ENCODE measurements around the gene FGD3.
A peak's percentile ranks its signal among the peaks of the same experiment; 100 is the strongest.

Gene FGD3

GRCh38 chr9:92982130-92982529 is 34.8 kb downstream of the FGD3 start:
- no peak overlapping the region for H2BK5ac ChIP-seq (ENCODE audit: low read length)
- no peak overlapping the region for H3K18ac ChIP-seq (ENCODE audit: low read length)
- no peak overlapping the region for H4K5ac ChIP-seq (ENCODE audit: low read length)
- H3K4ac ChIP-seq (ENCODE audit: low read depth, low read length) = no peak overlapping the region
- H2AK5ac ChIP-seq (ENCODE audit: low read length) = no peak overlapping the region
- no peaks in the 10 kb centered on the region for H3K79me1 ChIP-seq (ENCODE audit: low read length)
- H3K27ac ChIP-seq (ENCODE audit: low read depth, low read length) = no peak overlapping the region
- H4K8ac ChIP-seq (ENCODE audit: low read depth, low read length) = no peak overlapping the region
- no peak overlapping the region for H2BK120ac ChIP-seq (ENCODE audit: low read depth, low read length)
- H3K27me3 ChIP-seq (ENCODE audit: insufficient read depth, low read length, poor library complexity) = no peaks in the 10 kb centered on the region
- H3K36me3 ChIP-seq (ENCODE audit: control insufficient read depth, insufficient read depth, low read length) = no peaks in the 10 kb centered on the region
- no peak overlapping the region for H3K4me3 ChIP-seq (ENCODE audit: low read length)
- no peaks in the 10 kb centered on the region for H3K79me2 ChIP-seq (ENCODE audit: control insufficient read depth, insufficient read depth, low read length)
- no peaks in the 10 kb centered on the region for H3K4me1 ChIP-seq (ENCODE audit: control insufficient read depth, low read depth, low read length)
- H3K56ac ChIP-seq (ENCODE audit: low read length) = no peak overlapping the region
- no peak overlapping the region for H3K23ac ChIP-seq (ENCODE audit: low read length)
- no peak for DNase-seq
- no peak overlapping the region for H2BK15ac ChIP-seq (replicated peaks; ENCODE audit: low read depth)
- no peak overlapping the region for H3K9ac ChIP-seq (ENCODE audit: low read length)
- no CpG with 5 or more reads among the region's 2 CpGs for WGBS (ENCODE audit: extremely low coverage, insufficient coverage, low lambda C conversion rate)
- H3K4me2 ChIP-seq (ENCODE audit: low read length) = no peak overlapping the region

GRCh38 chr9:92983984-92984589 is 36.8 kb downstream of the FGD3 start:
- Histone ChIP-seq H3K18ac (ENCODE audit: low read length) (no peak overlapping the region), H2BK120ac (ENCODE audit: low read depth, low read length) (no peak overlapping the region), H2BK15ac (replicated peaks; ENCODE audit: low read depth) (no peak overlapping the region), H3K56ac (ENCODE audit: low read length) (no peak overlapping the region), H3K4me1 (ENCODE audit: control insufficient read depth, low read depth, low read length) (no peaks in the 10 kb centered on the region), H3K27me3 (ENCODE audit: insufficient read depth, low read length, poor library complexity) (no peaks in the 10 kb centered on the region), H3K27ac (ENCODE audit: low read depth, low read length) (no peak overlapping the region), H3K9ac (ENCODE audit: low read length) (no peak overlapping the region), H2BK5ac (ENCODE audit: low read length) (no peak overlapping the region), H3K36me3 (ENCODE audit: control insufficient read depth, insufficient read depth, low read length) (no peaks in the 10 kb centered on the region), H3K4me3 (ENCODE audit: low read length) (no peak overlapping the region), H2AK5ac (ENCODE audit: low read length) (no peak overlapping the region), H3K79me1 (ENCODE audit: low read length) (no peaks in the 10 kb centered on the region), H3K4me2 (ENCODE audit: low read length) (no peak overlapping the region), H4K8ac (ENCODE audit: low read depth, low read length) (no peak overlapping the region), H3K79me2 (ENCODE audit: control insufficient read depth, insufficient read depth, low read length) (no peaks in the 10 kb centered on the region), H3K23ac (ENCODE audit: low read length) (no peak overlapping the region), H3K4ac (ENCODE audit: low read depth, low read length) (no peak overlapping the region), H4K5ac (ENCODE audit: low read length) (no peak overlapping the region)
- WGBS (ENCODE audit: extremely low coverage, insufficient coverage, low lambda C conversion rate) = no CpG with 5 or more reads among the region's 2 CpGs
- peak; percentile 70 for DNase-seq

DNA sequence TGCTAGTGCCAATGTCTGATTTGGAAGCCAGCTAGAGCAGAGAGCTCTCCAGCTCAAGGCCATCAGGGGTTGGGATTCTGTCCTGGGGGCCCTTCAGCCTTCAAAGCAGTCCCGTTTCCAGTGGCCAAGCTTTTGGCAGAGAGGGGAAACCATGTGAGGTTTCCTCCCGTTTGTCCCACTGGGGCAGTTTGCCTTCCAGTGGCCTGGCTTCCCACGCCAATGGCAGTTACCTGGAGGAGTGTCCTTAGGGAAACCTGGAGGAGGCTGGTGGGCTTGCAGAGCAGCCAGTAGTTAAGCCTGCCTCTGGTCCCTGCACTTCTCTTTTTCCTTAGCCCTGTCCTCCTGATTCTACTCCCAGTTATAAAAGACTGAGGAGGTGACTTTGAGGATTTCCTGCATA is 37.7 kb downstream of the FGD3 start:
- no peak overlapping the region for H3K23ac ChIP-seq (ENCODE audit: low read length)
- H3K4me2 ChIP-seq (ENCODE audit: low read length) = no peak overlapping the region
- no peak overlapping the region for H3K18ac ChIP-seq (ENCODE audit: low read length)
- no peak overlapping the region for H3K56ac ChIP-seq (ENCODE audit: low read length)
- H3K9ac ChIP-seq (ENCODE audit: low read length) = no peak overlapping the region
- no peaks in the 10 kb centered on the region for H3K4me1 ChIP-seq (ENCODE audit: control insufficient read depth, low read depth, low read length)
- no peak overlapping the region for H2BK5ac ChIP-seq (ENCODE audit: low read length)
- no CpG with 5 or more reads among the region's 3 CpGs for WGBS (ENCODE audit: extremely low coverage, insufficient coverage, low lambda C conversion rate)
- H3K27ac ChIP-seq (ENCODE audit: low read depth, low read length) = no peak overlapping the region
- H3K4ac ChIP-seq (ENCODE audit: low read depth, low read length) = no peak overlapping the region
- H2BK120ac ChIP-seq (ENCODE audit: low read depth, low read length) = no peak overlapping the region
- H2AK5ac ChIP-seq (ENCODE audit: low read length) = no peak overlapping the region
- H3K27me3 ChIP-seq (ENCODE audit: insufficient read depth, low read length, poor library complexity) = no peaks in the 10 kb centered on the region
- no peak overlapping the region for H2BK15ac ChIP-seq (replicated peaks; ENCODE audit: low read depth)
- no peak overlapping the region for H3K4me3 ChIP-seq (ENCODE audit: low read length)
- H3K79me2 ChIP-seq (ENCODE audit: control insufficient read depth, insufficient read depth, low read length) = no peaks in the 10 kb centered on the region
- H4K5ac ChIP-seq (ENCODE audit: low read length) = no peak overlapping the region
- H3K36me3 ChIP-seq (ENCODE audit: control insufficient read depth, insufficient read depth, low read length) = no peaks in the 10 kb centered on the region
- DNase-seq = no peak
- H3K79me1 ChIP-seq (ENCODE audit: low read length) = no peaks in the 10 kb centered on the region
- H4K8ac ChIP-seq (ENCODE audit: low read depth, low read length) = no peak overlapping the region

DNA sequence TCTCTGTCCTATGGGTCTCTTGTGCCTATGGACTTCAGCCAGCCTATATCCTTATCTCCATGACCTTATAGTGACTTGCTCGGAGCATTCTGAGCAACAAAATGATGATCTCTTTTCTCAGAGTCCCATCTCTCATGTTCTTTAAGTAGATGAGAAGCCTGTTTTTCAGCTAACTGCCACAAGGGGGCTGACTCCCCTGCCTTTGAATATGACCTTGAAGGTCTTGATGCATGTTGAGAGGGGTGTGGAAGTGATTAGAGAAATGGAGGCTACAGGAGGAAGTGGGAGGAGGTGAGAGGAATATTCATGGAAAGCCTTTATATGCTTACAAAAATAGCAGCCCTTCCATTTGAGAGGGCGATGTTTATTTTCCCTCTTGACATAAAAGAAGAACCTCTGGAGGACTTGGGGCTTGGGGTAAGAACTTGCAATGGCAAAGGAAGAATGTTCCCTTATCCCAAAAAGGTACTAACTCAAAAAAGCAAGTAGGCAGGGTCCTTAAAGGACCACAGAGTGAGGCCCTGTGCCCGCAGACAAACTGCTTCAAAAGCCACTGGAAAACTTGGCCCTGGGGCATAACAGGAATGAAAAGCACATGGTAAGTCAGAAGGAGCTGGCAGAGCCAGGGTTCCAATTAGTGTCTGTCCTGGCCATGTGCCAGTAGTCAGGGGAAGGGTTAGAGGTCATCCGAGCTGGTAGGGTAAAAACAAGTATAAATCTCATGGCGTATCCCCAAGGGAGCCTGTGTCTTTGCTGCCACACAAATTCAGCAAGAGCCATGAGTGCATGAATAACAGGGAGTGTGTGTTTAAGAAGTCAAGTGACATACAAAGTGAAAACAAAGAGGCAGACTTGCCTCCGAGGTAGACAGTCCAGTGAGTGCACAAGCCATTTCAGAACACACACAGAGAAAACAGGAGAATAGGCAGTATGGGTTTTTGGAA is 39.1 kb downstream of the FGD3 start:
- no peaks in the 10 kb centered on the region for H3K27me3 ChIP-seq (ENCODE audit: insufficient read depth, low read length, poor library complexity)
- peak; percentile 52 for DNase-seq
- H3K9ac ChIP-seq (ENCODE audit: low read length) = no peak overlapping the region
- H3K4me2 ChIP-seq (ENCODE audit: low read length) = no peak overlapping the region
- H3K27ac ChIP-seq (ENCODE audit: low read depth, low read length) = no peak overlapping the region
- no CpG with 5 or more reads among the region's 6 CpGs for WGBS (ENCODE audit: extremely low coverage, insufficient coverage, low lambda C conversion rate)
- H2AK5ac ChIP-seq (ENCODE audit: low read length) = no peak overlapping the region
- H3K36me3 ChIP-seq (ENCODE audit: control insufficient read depth, insufficient read depth, low read length) = no peaks in the 10 kb centered on the region
- no peak overlapping the region for H2BK15ac ChIP-seq (replicated peaks; ENCODE audit: low read depth)
- H4K8ac ChIP-seq (ENCODE audit: low read depth, low read length) = no peak overlapping the region
- no peaks in the 10 kb centered on the region for H3K4me1 ChIP-seq (ENCODE audit: control insufficient read depth, low read depth, low read length)
- H3K23ac ChIP-seq (ENCODE audit: low read length) = no peak overlapping the region
- no peak overlapping the region for H3K4ac ChIP-seq (ENCODE audit: low read depth, low read length)
- no peak overlapping the region for H4K5ac ChIP-seq (ENCODE audit: low read length)
- no peak overlapping the region for H3K4me3 ChIP-seq (ENCODE audit: low read length)
- H2BK5ac ChIP-seq (ENCODE audit: low read length) = no peak overlapping the region
- H3K79me1 ChIP-seq (ENCODE audit: low read length) = no peaks in the 10 kb centered on the region
- H3K18ac ChIP-seq (ENCODE audit: low read length) = no peak overlapping the region
- no peak overlapping the region for H3K56ac ChIP-seq (ENCODE audit: low read length)
- no peak overlapping the region for H2BK120ac ChIP-seq (ENCODE audit: low read depth, low read length)
- no peaks in the 10 kb centered on the region for H3K79me2 ChIP-seq (ENCODE audit: control insufficient read depth, insufficient read depth, low read length)

- Histone ChIP-seq H3K9ac (ENCODE audit: low read length) (no peak overlapping the region), H3K27ac (ENCODE audit: low read depth, low read length) (no peak overlapping the region), H3K18ac (ENCODE audit: low read length) (no peak overlapping the region), H3K4me3 (ENCODE audit: low read length) (no peak overlapping the region), H3K79me2 (ENCODE audit: control insufficient read depth, insufficient read depth, low read length) (no peaks in the 10 kb centered on the region), H3K27me3 (ENCODE audit: insufficient read depth, low read length, poor library complexity) (no peaks in the 10 kb centered on the region), H3K79me1 (ENCODE audit: low read length) (no peaks in the 10 kb centered on the region), H2BK120ac (ENCODE audit: low read depth, low read length) (no peak overlapping the region), H3K23ac (ENCODE audit: low read length) (no peak overlapping the region), H4K8ac (ENCODE audit: low read depth, low read length) (no peak overlapping the region), H3K56ac (ENCODE audit: low read length) (no peak overlapping the region), H2AK5ac (ENCODE audit: low read length) (no peak overlapping the region), H3K4me2 (ENCODE audit: low read length) (no peak overlapping the region), H3K4ac (ENCODE audit: low read depth, low read length) (no peak overlapping the region), H4K5ac (ENCODE audit: low read length) (no peak overlapping the region), H2BK15ac (replicated peaks; ENCODE audit: low read depth) (no peak overlapping the region), H3K36me3 (ENCODE audit: control insufficient read depth, insufficient read depth, low read length) (no peaks in the 10 kb centered on the region), H2BK5ac (ENCODE audit: low read length) (no peak overlapping the region), H3K4me1 (ENCODE audit: control insufficient read depth, low read depth, low read length) (no peaks in the 10 kb centered on the region)
- DNase-seq = no peak
- no CpG with 5 or more reads among the region's 1 CpG for WGBS (ENCODE audit: extremely low coverage, insufficient coverage, low lambda C conversion rate)
Observed at GRCh38 chr9:92988215-92988768, 41.0 kb downstream of the FGD3 start.

Measured in mesendoderm (in vitro differentiated cells).